ENCODE data around the gene ACP3.
"Not testable (repeated sequence)": the region's sequence is repeated elsewhere in the genome, so short reads cannot be mapped to it uniquely, and the experiment has no call there.

DNA sequence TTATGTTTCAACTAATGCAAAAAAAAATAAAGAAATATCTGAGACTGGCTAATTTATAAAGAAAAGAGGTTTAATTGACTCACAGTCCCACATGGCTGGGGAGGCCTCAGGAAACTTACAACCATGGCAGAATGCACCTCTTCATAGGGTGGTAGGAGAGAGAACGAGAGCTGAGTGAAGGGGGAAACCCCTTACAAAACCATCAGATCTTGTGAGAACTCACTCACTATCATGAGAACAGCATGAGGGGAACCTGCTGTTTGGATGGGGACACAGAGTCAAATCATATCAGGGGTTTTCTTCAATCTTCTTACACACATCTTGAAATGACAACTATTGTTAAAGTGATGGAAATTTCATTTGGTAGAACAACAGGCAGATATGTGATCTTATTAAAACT, 75.5 kb downstream of the ACP3 start:
- TF ChIP-seq, protein P1, sequence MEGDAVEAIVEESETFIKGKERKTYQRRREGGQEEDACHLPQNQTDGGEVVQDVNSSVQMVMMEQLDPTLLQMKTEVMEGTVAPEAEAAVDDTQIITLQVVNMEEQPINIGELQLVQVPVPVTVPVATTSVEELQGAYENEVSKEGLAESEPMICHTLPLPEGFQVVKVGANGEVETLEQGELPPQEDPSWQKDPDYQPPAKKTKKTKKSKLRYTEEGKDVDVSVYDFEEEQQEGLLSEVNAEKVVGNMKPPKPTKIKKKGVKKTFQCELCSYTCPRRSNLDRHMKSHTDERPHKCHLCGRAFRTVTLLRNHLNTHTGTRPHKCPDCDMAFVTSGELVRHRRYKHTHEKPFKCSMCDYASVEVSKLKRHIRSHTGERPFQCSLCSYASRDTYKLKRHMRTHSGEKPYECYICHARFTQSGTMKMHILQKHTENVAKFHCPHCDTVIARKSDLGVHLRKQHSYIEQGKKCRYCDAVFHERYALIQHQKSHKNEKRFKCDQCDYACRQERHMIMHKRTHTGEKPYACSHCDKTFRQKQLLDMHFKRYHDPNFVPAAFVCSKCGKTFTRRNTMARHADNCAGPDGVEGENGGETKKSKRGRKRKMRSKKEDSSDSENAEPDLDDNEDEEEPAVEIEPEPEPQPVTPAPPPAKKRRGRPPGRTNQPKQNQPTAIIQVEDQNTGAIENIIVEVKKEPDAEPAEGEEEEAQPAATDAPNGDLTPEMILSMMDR (IDR thresholded peaks at IDR 0.05; ENCODE audit: poor library complexity): not testable (repeated sequence)
- TF ChIP-seq EZH2 (IDR thresholded peaks at IDR 0.05; ENCODE audit: borderline replicate concordance); EZH2phosphoT487 (IDR thresholded peaks at IDR 0.05; ENCODE audit: low read depth, severe bottlenecking, unreplicated experiment): not testable (repeated sequence)

Measured in hepatocyte (in vitro differentiated cells).